ENCODE results near the gene SOSTDC1. TPM values are rescaled to one million over a fixed set of nuclear protein-coding genes. Genes with fewer than 3 reads are reported as not detected.

Gene SOSTDC1
- total RNA-seq, 1 donor from 2014 or later, result not detected

DNA sequence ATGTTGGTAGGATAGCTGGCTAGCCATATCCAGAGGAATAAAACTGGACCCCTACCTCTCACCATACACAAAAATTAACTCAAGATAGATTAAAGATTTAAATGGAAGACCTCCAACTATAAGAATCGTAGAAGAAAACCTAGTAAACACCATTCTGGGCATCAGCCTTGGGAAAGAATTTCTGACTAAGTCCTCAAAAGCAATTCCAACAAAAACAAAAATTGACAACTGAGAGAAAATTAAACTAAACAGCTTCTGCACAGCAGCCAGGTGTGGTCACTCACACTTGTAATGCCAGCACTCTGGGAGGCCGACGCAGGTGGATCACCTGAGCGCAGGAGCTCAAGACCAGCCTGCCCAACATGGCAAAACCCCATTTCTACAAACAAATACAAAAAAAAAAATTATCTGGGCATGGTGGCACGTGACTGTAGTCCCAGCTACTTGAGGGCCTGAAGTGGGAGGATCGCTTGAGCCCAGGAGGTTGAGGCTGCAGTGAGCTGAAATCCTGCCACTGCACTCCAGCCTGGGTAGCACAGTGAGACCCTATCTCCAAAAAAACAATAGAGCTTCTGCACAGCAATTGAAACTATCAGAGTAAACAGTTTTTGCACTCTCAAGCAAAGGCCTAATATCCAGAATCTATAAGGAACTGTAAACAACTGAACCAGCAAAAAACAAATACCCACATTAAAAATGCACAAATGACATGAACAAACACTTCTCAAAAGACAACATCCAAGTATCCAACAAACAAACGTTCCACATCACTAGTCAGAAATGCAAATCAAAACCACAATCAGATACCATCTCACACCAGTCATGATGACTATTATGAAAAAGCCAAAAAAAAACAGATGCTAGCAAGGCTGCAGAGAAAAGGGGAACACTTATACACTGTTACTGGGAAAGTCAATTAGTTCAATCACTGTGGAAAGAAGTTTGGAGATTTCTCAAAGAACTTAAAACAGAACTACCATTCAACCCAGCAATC, 49.0 kb downstream of the SOSTDC1 start:
- H3K4me1 Mint-ChIP-seq (ENCODE audit: unreplicated experiment), result peaks cover 23% of the 10 kb centered on the region
- H3K27me3 Mint-ChIP-seq (ENCODE audit: unreplicated experiment), result no peaks in the 10 kb centered on the region
- H3K36me3 Mint-ChIP-seq (ENCODE audit: unreplicated experiment), result no peaks in the 10 kb centered on the region
- H3K27ac Mint-ChIP-seq (ENCODE audit: unreplicated experiment), result no peak overlapping the region
- no peak for DNase-seq (ENCODE audit: extremely low spot score, unreplicated experiment)
- TF ChIP-seq, protein P1, sequence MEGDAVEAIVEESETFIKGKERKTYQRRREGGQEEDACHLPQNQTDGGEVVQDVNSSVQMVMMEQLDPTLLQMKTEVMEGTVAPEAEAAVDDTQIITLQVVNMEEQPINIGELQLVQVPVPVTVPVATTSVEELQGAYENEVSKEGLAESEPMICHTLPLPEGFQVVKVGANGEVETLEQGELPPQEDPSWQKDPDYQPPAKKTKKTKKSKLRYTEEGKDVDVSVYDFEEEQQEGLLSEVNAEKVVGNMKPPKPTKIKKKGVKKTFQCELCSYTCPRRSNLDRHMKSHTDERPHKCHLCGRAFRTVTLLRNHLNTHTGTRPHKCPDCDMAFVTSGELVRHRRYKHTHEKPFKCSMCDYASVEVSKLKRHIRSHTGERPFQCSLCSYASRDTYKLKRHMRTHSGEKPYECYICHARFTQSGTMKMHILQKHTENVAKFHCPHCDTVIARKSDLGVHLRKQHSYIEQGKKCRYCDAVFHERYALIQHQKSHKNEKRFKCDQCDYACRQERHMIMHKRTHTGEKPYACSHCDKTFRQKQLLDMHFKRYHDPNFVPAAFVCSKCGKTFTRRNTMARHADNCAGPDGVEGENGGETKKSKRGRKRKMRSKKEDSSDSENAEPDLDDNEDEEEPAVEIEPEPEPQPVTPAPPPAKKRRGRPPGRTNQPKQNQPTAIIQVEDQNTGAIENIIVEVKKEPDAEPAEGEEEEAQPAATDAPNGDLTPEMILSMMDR (IDR thresholded peaks at IDR 0.05), result no peak
- no peak overlapping the region for H3K4me3 Mint-ChIP-seq (ENCODE audit: unreplicated experiment)
- H3K9me3 Mint-ChIP-seq (ENCODE audit: unreplicated experiment), result no peaks in the 10 kb centered on the region

DNA sequence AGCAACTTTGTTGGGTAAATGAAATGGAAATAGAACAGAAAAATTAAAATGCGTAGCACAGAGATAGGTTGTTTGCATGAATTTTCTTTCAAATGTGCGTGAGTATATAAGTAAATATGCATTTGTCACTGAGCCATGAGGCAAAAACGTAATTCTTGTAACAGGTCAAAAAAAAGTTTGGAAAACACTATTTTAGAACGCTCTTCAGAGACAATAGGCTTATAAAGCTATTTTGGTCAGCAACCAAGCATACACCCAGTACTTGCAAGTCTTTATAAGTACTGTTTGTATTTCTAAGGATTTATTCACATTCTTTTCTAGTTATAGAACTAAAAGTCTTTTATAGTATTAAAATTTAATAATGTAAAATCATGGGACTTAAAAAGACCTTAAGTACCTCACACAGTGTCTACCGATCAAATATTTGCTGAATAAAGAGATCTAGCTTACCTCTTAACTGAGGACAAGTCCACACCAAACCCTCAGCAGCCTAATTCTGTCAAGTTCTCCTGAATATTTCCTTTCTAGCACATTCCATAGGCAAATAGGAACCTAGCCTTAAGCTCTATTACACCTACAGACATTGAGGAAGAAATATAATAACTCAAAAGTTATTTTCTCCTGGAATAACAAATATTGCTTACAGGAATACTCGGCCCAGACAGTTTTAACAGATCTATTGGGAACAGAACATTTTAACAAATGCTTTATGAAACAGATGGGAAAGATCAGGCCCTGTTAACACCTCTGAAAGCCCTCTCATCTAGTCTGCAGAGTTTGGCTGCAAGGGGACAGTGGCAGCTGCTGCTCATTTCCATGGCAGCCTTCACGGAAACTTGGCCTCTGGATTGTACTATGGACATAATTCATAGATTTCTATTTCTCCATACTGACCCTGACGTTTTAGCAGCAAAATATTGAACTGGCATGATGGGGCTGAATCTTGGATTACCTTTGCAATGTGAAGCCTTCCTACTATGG, 53.0 kb downstream of the SOSTDC1 start:
- TF ChIP-seq, protein P1 (IDR thresholded peaks at IDR 0.05), result no peak
- H3K4me3 Mint-ChIP-seq (ENCODE audit: unreplicated experiment), result no peak overlapping the region
- DNase-seq (ENCODE audit: extremely low spot score, unreplicated experiment), result no peak
- no peak overlapping the region for H3K27ac Mint-ChIP-seq (ENCODE audit: unreplicated experiment)
- no peaks in the 10 kb centered on the region for H3K9me3 Mint-ChIP-seq (ENCODE audit: unreplicated experiment)
- H3K27me3 Mint-ChIP-seq (ENCODE audit: unreplicated experiment), result no peaks in the 10 kb centered on the region
- H3K36me3 Mint-ChIP-seq (ENCODE audit: unreplicated experiment), result no peaks in the 10 kb centered on the region
- H3K4me1 Mint-ChIP-seq (ENCODE audit: unreplicated experiment), result peaks cover 8% of the 10 kb centered on the region

Other genes starting within 250 kb of the SOSTDC1 start
- 2.6 and 3.3 TPM in 2 replicates for gene CRPPA, start 44.2 kb downstream of the SOSTDC1 start, total RNA-seq
- not detected in 2 replicates for gene LRRC72, start 61.1 kb upstream of the SOSTDC1 start, total RNA-seq
- gene ANKMY2, start 180.0 kb upstream of the SOSTDC1 start, total RNA-seq, result 16.9 TPM in 2 replicates
- 60.9 and 61.3 TPM in 2 replicates for gene BZW2, start 180.4 kb upstream of the SOSTDC1 start, total RNA-seq